Ovary (tissue), 9 donors: Measurements from ENCODE around the gene ABHD18. TPM values are rescaled to one million over a fixed set of nuclear protein-coding genes. Genes with fewer than 3 reads are reported as not detected.
"Not testable (repeated sequence)": the region's sequence is repeated elsewhere in the genome, so short reads cannot be mapped to it uniquely, and the experiment has no call there.

ENCODE experiments used
- DNase-seq, 5 donors: peaks; one replicate each; pipeline ENCODE4 v3.0.0-alpha.2; 2019 to 2020
- H3K27ac ChIP-seq, 2 donors: fragments of 200-600 bp; one replicate each; pipeline versions ENCODE4 v1.5.1 to v1.8.0; 2019 to 2022
- H3K27me3 ChIP-seq: fragments of 200-600 bp; one replicate; pipeline ENCODE4 v1.8.0; 2022
- H3K36me3 ChIP-seq: fragments of 200-600 bp; sonication (generic); one replicate; pipeline ENCODE4 v1.5.1; 2019
- H3K4me1 ChIP-seq: one replicate; pipeline ENCODE4 v1.8.1; 2013; ENCODE audit warnings: mild to moderate bottlenecking, moderate library complexity; ENCODE audit not compliant: insufficient read depth
- H3K4me3 ChIP-seq: fragments of 200-600 bp; sonication (generic); one replicate; pipeline ENCODE4 v1.5.1; 2017
- H3K9me3 ChIP-seq, 2 donors: fragments of 200-600 bp in 1 of 2; sonication (generic) in 1 of 2; one replicate each; pipeline versions ENCODE4 v1.5.1 to v1.8.1; 2013 to 2019; ENCODE audit warnings: mild to moderate bottlenecking in 1 of 2, moderate library complexity in 1 of 2
- CTCF ChIP-seq, 3 donors: fragments of 450-650 bp in 2 of 3; fragments of 200-600 bp in 1 of 3; IDR thresholded peaks; one replicate each; pipeline versions ENCODE4 v1.5.1 to v1.8.0; 2016 to 2022; ENCODE audit warnings: antibody characterized with exemption in 3 of 3, mild to moderate bottlenecking in 1 of 3
- EP300 ChIP-seq: sonication (generic); formaldehyde crosslinking; IDR thresholded peaks from one replicate; pipeline ENCODE4 v1.6.1; 2017; ENCODE audit warnings: antibody characterized with exemption
- POLR2A ChIP-seq: fragments of 450-650 bp; IDR thresholded peaks from one replicate; pipeline ENCODE4 v1.6.1; 2017; ENCODE audit warnings: antibody characterized with exemption, mild to moderate bottlenecking, moderate library complexity
- WGBS, 3 donors: extraction: QIAGEN DNeasy Blood & Tissue Kit in 1 of 3; methylation state at CpG; one replicate each; pipeline versions ENCODE4 v1.1.5 to v1.1.7; 2013 to 2017; 5-methylcytosine and 5-hydroxymethylcytosine counted together
- intact Hi-C, 4 donors: fragments of 100-400 bp; cut with DNase I; formaldehyde crosslinking; loops; one replicate each; pipeline versions ENCODE4 v1.11.0 to v1.15.1; 2022 to 2023
- polyA plus RNA-seq, 2 donors: library from polyadenylated mRNA; stranded (reverse); fragments of 200-250 nt in 1 of 2; fragments of 350-450 nt in 1 of 2; fragmentation: Illumina TruSeq in 1 of 2; extraction: RNeasy Lipid Tissue Mini Kit (QIAGEN cat#74804) in 1 of 2; gene quantifications; one replicate each; pipeline ENCODE4 v1.2.3, GENCODE V29; 2013 to 2014
- total RNA-seq, 7 donors: library from RNA; depleted of rRNA in 2 of 7; stranded (reverse); fragments of >200 nt in 2 of 7; fragmentation: NEBNext Ultra II Directional in 3 of 7; extraction: Animal tissue kit (Norgen Biotek cat#: 25700) in 3 of 7; gene quantifications; one replicate each; pipeline versions ENCODE4 v1.1.0 to v1.2.4, GENCODE V29; 2016 to 2023
- donor health status: DM: no; HTN: no; CAD: no; lungs with moderate emphysema.
- donor health status: DM: no; HTN: no; CAD: no.
- donor health status: Bipolar disorder and iron deficiency.
- donor health status: DM: yes; HTN: yes; CAD: no.
- donor health status: DM: no; HTN: no; CAD: no.
- donor health status: DM: yes; HTN: yes; CAD: no.

ABHD18 gene
- total and polyA plus RNA-seq, 9 donors, result 3.5 to 11.3 (median 9.1) TPM

DNA sequence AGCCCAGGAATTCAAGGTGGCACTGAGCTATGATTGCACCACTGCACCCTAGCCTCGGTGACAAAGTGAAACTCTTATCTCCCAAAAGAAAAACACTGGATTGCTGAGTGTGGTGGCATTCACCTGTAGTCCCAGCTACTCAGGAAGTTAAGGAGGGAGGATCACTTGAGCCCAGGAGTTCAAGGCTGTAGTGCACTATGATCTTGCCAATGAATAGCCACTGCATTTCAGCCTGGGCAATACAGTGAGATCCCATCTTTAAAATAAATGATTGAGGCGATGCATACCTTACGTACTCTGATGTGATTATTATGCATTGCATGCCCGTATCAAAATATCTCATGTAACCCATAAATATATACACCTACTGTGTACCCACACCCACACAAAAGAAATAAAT lies 64.7 kb downstream of the ABHD18 start:
- TF ChIP-seq EP300 (no peak), POLR2A (no peak), CTCF (IDR thresholded peaks at IDR 0.05) (no peak)
- H3K4me1 ChIP-seq, result no peaks in the 10 kb centered on the region
- 96 to 97% (median 96%) methylated on average over 4 of the region's 4 CpGs for WGBS, 3 donors
- no peaks in the 10 kb centered on the region for H3K27me3 ChIP-seq
- no peak overlapping the region for H3K4me3 ChIP-seq
- intact Hi-C loops, result no loop called here
- no peak overlapping the region for H3K27ac ChIP-seq
- DNase-seq, result no peak
- H3K36me3 ChIP-seq, result no peaks in the 10 kb centered on the region
- H3K9me3 ChIP-seq, result no peaks in the 10 kb centered on the region

GRCh38 chr4:128031756-128032384 lies 66.7 kb downstream of the ABHD18 start:
- no peaks in the 10 kb centered on the region for H3K9me3 ChIP-seq
- H3K4me1 ChIP-seq, result no peaks in the 10 kb centered on the region
- H3K27me3 ChIP-seq, result no peaks in the 10 kb centered on the region
- no peak overlapping the region for H3K4me3 ChIP-seq
- WGBS, 3 donors, result 72 to 78% (median 75%) methylated on average over 3 of the region's 3 CpGs
- H3K27ac ChIP-seq, result no peak overlapping the region
- no peak for TF ChIP-seq EP300
- H3K36me3 ChIP-seq, result no peaks in the 10 kb centered on the region
- intact Hi-C loops, result no loop called here
- no peak for DNase-seq

- WGBS, 3 donors, result 84 to 89% (median 87%) methylated on average over 1 of the region's 1 CpG
Observed at GRCh38 chr4:128039568-128039967, 74.4 kb downstream of the ABHD18 start.

DNA sequence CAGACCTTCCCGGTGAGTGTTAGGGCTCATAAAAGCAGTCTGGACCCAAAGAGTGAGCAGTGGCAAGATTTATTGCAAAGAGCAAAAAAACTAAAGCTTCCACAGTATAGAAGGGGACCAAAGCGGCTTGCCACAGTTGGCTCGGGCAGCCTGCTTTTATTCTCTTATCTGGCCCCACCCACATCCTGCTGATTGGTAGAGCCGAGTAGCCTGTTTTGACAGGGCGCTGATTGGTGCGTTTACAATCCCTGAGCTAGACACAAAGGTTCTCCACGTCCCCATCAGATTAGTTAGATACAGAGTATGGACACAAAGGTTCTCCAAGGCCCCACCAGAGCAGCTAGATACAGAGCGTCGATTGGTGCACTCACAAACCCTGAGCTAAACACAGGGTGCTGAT lies 81.8 kb downstream of the ABHD18 start:
- H3K4me1 ChIP-seq, DNase-seq, H3K27ac ChIP-seq, H3K9me3 ChIP-seq, intact Hi-C loops, H3K27me3 ChIP-seq, H3K36me3 ChIP-seq, H3K4me3 ChIP-seq: not testable (repeated sequence)
- 86 to 92% (median 87%) methylated on average over 9 of the region's 9 CpGs for WGBS, 3 donors

More at GRCh38 chr4:128039568-128039967, 74.4 kb downstream of the ABHD18 start:
- no peaks in the 10 kb centered on the region for H3K27me3 ChIP-seq
- H3K36me3 ChIP-seq, result no peaks in the 10 kb centered on the region
- intact Hi-C loops, result no loop called here
- TF ChIP-seq EP300 (no peak), CTCF (IDR thresholded peaks at IDR 0.05) (no peak), POLR2A (no peak)
- H3K9me3 ChIP-seq, result no peaks in the 10 kb centered on the region
- no peak overlapping the region for H3K4me3 ChIP-seq
- no peak overlapping the region for H3K27ac ChIP-seq
- no peaks in the 10 kb centered on the region for H3K4me1 ChIP-seq
- no peak for DNase-seq

DNA sequence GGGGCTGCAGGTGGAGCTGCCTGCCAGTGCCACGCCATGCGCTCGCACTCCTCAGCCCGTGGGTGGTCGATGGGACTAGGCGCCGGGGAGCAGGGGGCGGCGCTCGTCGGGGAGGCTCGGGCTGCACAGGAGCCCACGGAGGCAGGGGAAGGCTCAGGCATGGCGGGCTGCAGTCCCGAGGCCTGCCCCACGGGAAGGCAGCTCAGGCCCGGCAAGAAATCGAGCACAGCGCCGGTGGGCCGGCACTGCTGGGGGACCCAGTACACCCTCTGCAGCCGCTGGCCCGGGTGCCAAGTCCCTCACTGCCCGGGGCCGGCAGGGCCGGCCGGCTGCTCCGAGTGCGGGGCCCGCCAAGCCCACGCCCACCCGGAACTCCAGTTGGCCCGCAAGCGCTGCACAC lies 82.3 kb downstream of the ABHD18 start:
- H3K9me3 ChIP-seq, H3K27ac ChIP-seq, H3K4me3 ChIP-seq, H3K27me3 ChIP-seq, DNase-seq, H3K4me1 ChIP-seq, intact Hi-C loops, H3K36me3 ChIP-seq: not testable (repeated sequence)
- 94 to 97% (median 97%) methylated on average over 23 to 34 of the region's 34 CpGs for WGBS, 3 donors

GRCh38 chr4:128051229-128051628 lies 86.0 kb downstream of the ABHD18 start:
- H3K4me1 ChIP-seq, H3K27me3 ChIP-seq, intact Hi-C loops, H3K27ac ChIP-seq, H3K9me3 ChIP-seq, DNase-seq, H3K4me3 ChIP-seq, H3K36me3 ChIP-seq: not testable (repeated sequence)
- 87 to 92% (median 91%) methylated on average over 10 of the region's 10 CpGs for WGBS, 3 donors

DNA sequence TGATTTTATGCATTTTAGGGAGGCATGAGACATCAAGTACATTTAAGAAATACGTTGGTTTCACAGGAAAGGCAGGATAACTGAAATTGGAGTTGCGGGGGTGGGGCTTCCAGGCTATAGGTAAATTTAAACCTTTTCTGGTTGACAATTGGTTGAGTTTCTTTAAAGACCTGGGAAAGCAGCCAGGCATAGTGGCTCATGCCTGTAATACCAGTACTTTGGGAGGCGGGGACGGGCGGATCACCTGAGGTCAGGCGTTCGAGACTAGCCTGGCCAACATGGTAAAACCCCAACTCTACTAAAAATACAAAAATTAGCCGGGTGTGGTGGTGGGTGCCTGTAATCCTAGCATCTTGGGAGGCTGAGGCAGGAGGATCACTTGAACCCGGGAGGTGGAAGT lies 89.7 kb downstream of the ABHD18 start:
- H3K4me1 ChIP-seq, DNase-seq, H3K9me3 ChIP-seq, H3K4me3 ChIP-seq, H3K27me3 ChIP-seq, H3K36me3 ChIP-seq, H3K27ac ChIP-seq, intact Hi-C loops: not testable (repeated sequence)
- 92 to 95% (median 94%) methylated on average over 9 of the region's 9 CpGs for WGBS, 3 donors

DNA sequence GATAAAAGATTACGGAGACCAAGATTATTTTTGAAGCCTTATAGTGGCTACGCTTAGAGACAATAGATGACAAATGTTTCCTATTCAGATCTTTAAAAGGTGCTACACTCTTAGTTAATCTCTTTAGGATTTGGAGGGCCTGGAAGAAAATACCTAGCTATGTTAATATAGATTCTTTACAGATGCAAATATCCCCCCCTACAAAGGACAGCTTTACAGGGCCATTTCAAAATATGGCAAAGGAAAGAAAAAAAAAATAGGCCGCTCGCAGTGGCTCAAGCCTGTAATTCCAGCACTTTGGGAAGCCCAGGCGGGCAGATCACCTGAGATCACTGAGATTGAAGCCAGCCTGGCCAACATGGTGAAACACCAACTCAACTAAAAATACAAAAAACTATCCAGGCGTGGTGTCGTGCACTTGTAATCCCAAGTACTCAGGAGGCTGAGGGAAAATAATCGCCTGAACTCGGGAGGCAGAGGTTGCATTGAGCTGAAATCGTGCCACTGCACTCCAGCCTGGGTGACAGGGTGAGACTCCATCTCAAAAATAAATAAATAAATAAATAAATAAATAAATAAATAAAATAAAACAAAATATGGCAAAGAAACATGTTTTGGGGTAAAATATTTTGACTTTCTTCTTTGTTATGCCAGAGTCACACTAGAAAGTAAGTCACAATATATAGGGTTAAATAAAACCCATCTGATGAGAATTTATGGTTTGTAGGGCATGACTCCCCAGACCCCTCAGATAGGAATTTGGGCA lies 90.4 kb downstream of the ABHD18 start:
- H3K4me1 ChIP-seq, H3K9me3 ChIP-seq, intact Hi-C loops, H3K36me3 ChIP-seq, DNase-seq, H3K4me3 ChIP-seq, H3K27me3 ChIP-seq, H3K27ac ChIP-seq: not testable (repeated sequence)
- 92 to 97% (median 97%) methylated on average over 10 of the region's 10 CpGs for WGBS, 3 donors
